ENCODE results near the gene CRYBA1. TPM values are rescaled to one million over a fixed set of nuclear protein-coding genes. Genes with fewer than 3 reads are reported as not detected.
A peak's percentile ranks its signal among the peaks of the same experiment; 100 is the strongest.

Gene CRYBA1
- polyA plus RNA-seq, 3 donors: not detected

- H3K9me3 Mint-ChIP-seq: no peaks in the 10 kb centered on the region
- no CpG with 5 or more reads among the region's 2 CpGs for WGBS (ENCODE audit: insufficient coverage)
- DNase-seq: no peak
- H3K27ac ChIP-seq (ENCODE audit: low read depth in 1 of 2, low read length in 2 of 2): no peak overlapping the region
- TF ChIP-seq CTCF (IDR thresholded peaks at IDR 0.05): no peak
- intact Hi-C loops (cut with micrococcal nuclease): loop anchor here in 1 of 2 donors (5.0 kb wide), 1 partner anchor 93 kb away; the partner anchor contains the start of gene TAOK1
- no peaks in the 10 kb centered on the region for H3K27me3 ChIP-seq (ENCODE audit: control insufficient read depth in 2 of 2, insufficient read depth in 2 of 2, low read length in 2 of 2)
- H3K4me3 Mint-ChIP-seq: no peak overlapping the region
- H3K79me2 ChIP-seq (ENCODE audit: insufficient read depth, low read length): no peaks in the 10 kb centered on the region
- H3K36me3 ChIP-seq (replicated peaks in 1 of 2; ENCODE audit: control insufficient read depth in 1 of 2, insufficient read depth in 2 of 2, low read length in 2 of 2): no peaks in the 10 kb centered on the region
- no peaks in the 10 kb centered on the region for H3K9me3 ChIP-seq (replicated peaks in 1 of 2; ENCODE audit: control insufficient read depth in 1 of 2, insufficient read depth in 1 of 2, low read length in 2 of 2)
- H3K4me3 ChIP-seq (replicated peaks in 1 of 3; ENCODE audit: low read depth in 2 of 3, low read length in 3 of 3): no peak overlapping the region
- no peak overlapping the region for H3K27ac Mint-ChIP-seq
- H3K4me2 ChIP-seq (replicated peaks; ENCODE audit: extremely low read depth, low read length, poor library complexity, severe bottlenecking): no peak overlapping the region
- peaks cover 0 to 10% (median 2%) of the 10 kb centered on the region in 3 donors for H3K27me3 Mint-ChIP-seq (ENCODE audit: low read depth in 3 of 3)
- peaks cover 5 to 10% of the 10 kb centered on the region in 2 donors for H3K4me1 ChIP-seq (ENCODE audit: control insufficient read depth in 1 of 2, insufficient read depth in 2 of 2, low read length in 2 of 2)
- H3K9ac ChIP-seq (ENCODE audit: insufficient read depth, low read length, poor library complexity, severe bottlenecking): no peak overlapping the region
- H3K4me1 Mint-ChIP-seq: peaks cover 20% of the 10 kb centered on the region
- no peaks in the 10 kb centered on the region for H3K36me3 Mint-ChIP-seq
- H2AFZ ChIP-seq (ENCODE audit: insufficient read depth, low read depth, low read length, poor library complexity, severe bottlenecking): no peak overlapping the region
- H4K20me1 ChIP-seq (ENCODE audit: insufficient read depth, low read length): no peaks in the 10 kb centered on the region
Measured at GRCh38 chr17:29299031-29299430, 52.4 kb downstream of the CRYBA1 start.

- Mint-ChIP-seq H3K4me3 (no peak overlapping the region), H3K27me3 (ENCODE audit: low read depth in 3 of 3) (peaks cover 0 to 2% (median 2%) of the 10 kb centered on the region in 3 donors), H3K27ac (peak overlapping the region in 1 of 7 donors; percentile 50), H3K9me3 (no peaks in the 10 kb centered on the region), H3K36me3 (no peaks in the 10 kb centered on the region), H3K4me1 (peaks cover 10% of the 10 kb centered on the region)
- intact Hi-C loops (cut with micrococcal nuclease): no loop called here
- no CpG with 5 or more reads among the region's 3 CpGs for WGBS (ENCODE audit: insufficient coverage)
- H4K20me1 ChIP-seq (ENCODE audit: insufficient read depth, low read length): no peaks in the 10 kb centered on the region
- H3K79me2 ChIP-seq (ENCODE audit: insufficient read depth, low read length): no peaks in the 10 kb centered on the region
- no peak overlapping the region for H2AFZ ChIP-seq (ENCODE audit: insufficient read depth, low read depth, low read length, poor library complexity, severe bottlenecking)
- no peaks in the 10 kb centered on the region for H3K9me3 ChIP-seq (replicated peaks in 1 of 2; ENCODE audit: control insufficient read depth in 1 of 2, insufficient read depth in 1 of 2, low read length in 2 of 2)
- no peak overlapping the region for H3K4me2 ChIP-seq (replicated peaks; ENCODE audit: extremely low read depth, low read length, poor library complexity, severe bottlenecking)
- H3K9ac ChIP-seq (ENCODE audit: insufficient read depth, low read length, poor library complexity, severe bottlenecking): no peak overlapping the region
- no peaks in the 10 kb centered on the region for H3K36me3 ChIP-seq (replicated peaks in 1 of 2; ENCODE audit: control insufficient read depth in 1 of 2, insufficient read depth in 2 of 2, low read length in 2 of 2)
- H3K27me3 ChIP-seq (ENCODE audit: control insufficient read depth in 2 of 2, insufficient read depth in 2 of 2, low read length in 2 of 2): no peaks in the 10 kb centered on the region
- no peak for DNase-seq
- H3K4me1 ChIP-seq (ENCODE audit: control insufficient read depth in 1 of 2, insufficient read depth in 2 of 2, low read length in 2 of 2): no peaks in the 10 kb centered on the region
- no peak overlapping the region for H3K27ac ChIP-seq (ENCODE audit: low read depth in 1 of 2, low read length in 2 of 2)
- no peak for TF ChIP-seq CTCF (IDR thresholded peaks at IDR 0.05)
- no peak overlapping the region for H3K4me3 ChIP-seq (replicated peaks in 1 of 3; ENCODE audit: low read depth in 2 of 3, low read length in 3 of 3)
Measured at GRCh38 chr17:29303386-29303785, 56.7 kb downstream of the CRYBA1 start.

Other genes with a start within 250 kb of the CRYBA1 start
- under 1 TPM; 0.17 to 0.33 (median 0.18) TPM for gene SEZ6, start 240.8 kb upstream of the CRYBA1 start, polyA plus RNA-seq
- gene PIPOX, start 203.7 kb upstream of the CRYBA1 start, polyA plus RNA-seq: under 1 TPM in 2 of 3 donors, not detected in 1; 0.30 to 0.56 TPM
- gene MYO18A, start 66.5 kb upstream of the CRYBA1 start, polyA plus RNA-seq: 10 to 100 TPM in 2 of 3 donors, 1 to 10 TPM in 1; 6.3 to 40.2 (median 11.0) TPM
- gene NUFIP2, start 47.3 kb downstream of the CRYBA1 start, polyA plus RNA-seq: 10 to 100 TPM in 2 of 3 donors, 1 to 10 TPM in 1; 8.7 to 25.1 (median 13.7) TPM
- 10 to 100 TPM in 1 of 3 donors, 1 to 10 TPM in 2; 2.4 to 13.9 (median 4.8) TPM for gene TAOK1, start 143.5 kb downstream of the CRYBA1 start, polyA plus RNA-seq

All from CD14-positive monocyte (primary cell).